ENCODE measurements around the gene DCST1. TPM values are rescaled to one million over a fixed set of nuclear protein-coding genes. Genes with fewer than 3 reads are reported as not detected.
"Not testable (repeated sequence)": the region's sequence is repeated elsewhere in the genome, so short reads cannot be mapped to it uniquely, and the experiment has no call there.

Gene DCST1
- total RNA-seq, 8 experiments from 2014 or later = 0.16 to 1.00 TPM; not detected in 6

DNA sequence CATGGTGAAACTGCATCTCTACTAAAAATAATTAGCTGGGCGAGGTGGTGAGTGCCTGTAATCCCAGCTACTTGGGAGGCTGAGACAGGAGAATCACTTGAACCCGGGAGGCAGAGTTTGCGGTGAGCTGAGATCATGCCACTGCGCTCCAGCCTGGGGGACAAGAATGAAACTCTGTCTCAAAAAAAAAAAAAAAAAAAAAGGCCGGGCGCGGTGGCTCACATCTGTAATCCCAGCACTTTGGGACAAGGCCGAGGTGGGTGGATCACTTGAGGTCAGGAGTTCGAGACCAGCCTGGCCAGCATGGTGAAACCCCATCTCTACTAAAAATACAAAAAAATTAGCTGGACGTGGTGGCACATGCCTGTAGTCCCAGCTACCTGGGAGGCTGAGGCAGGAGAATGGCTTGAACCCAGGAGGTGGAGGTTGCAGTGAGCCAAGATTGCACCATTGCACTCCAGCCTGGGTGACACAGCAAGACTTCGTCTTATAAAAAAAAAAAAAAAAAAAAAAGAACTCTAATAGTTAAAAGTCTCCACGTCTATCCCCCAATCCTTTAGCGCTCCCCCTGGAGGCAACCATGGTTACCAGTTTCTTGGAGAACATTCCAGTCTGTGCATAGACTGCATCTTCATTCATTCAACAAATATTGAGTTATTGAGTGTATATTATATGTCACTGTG is 38.2 kb upstream of the DCST1 start:
- 0 to 78% (median 37%) methylated on average over 2 to 11 of the region's 13 CpGs for WGBS, 10 experiments
- H3K27ac ChIP-seq; in situ Hi-C loops (cut with MboI; ENCODE audit: low pct_unique_long_range_greater_than_20kb in 2 of 9, low sequenced_read_pairs in 9 of 9, unreplicated experiment in 9 of 9); H3K4me3 ChIP-seq: not testable (repeated sequence)
- peaks cover 17 to 22% of the 10 kb centered on the region in 2 donors for H3K4me1 ChIP-seq (replicated peaks in 1 of 2)
- ATAC-seq (replicated peaks in 6 of 8) = peak in 3 of 8 experiments; percentile 4 to 18 (median 6)

DNA sequence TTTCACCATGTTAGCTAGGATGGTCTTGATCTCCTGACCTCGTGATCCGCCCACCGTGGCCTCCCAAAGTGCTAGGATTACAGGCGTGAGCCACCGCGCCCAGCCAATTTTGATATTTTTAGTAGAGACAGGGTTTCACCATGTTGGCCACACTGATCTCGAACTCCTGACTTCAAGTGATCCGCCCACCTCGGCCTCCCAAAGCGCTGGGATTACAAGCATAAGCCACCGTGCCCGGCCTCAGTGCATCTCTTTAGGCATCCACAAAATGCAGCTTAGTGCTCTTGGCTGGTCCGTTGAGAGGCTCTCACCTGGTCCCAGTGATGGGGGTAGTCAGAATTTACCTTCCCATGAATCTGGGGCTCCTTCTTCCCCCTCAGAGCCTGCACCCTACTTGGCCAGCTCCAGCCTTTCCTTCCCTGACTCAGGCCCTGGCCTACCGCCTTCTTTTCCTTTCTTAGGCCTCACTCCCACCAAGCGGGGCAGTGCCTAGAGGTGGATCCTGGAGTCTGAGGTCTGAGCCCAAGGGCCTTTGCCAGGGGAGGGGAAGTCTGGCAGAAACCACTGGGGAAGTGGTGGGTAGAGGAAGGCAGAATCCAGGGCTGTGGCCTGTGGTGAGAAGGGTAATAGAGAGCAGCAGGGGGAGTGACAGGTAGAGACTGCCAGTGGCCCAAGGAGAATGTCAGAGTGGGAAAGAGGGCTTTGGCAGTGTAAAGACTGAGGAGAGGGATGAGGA is 36.5 kb upstream of the DCST1 start:
- no peak overlapping the region for H3K27ac ChIP-seq
- in situ Hi-C loops (cut with MboI; ENCODE audit: low pct_unique_long_range_greater_than_20kb in 2 of 9, low sequenced_read_pairs in 9 of 9, unreplicated experiment in 9 of 9) = no loop called here
- WGBS, 10 experiments = 66 to 100% (median 96%) methylated on average over 2 to 14 of the region's 15 CpGs; no CpG with 5 or more reads in 3 of the 10 experiments
- peaks cover 17 to 22% of the 10 kb centered on the region in 2 donors for H3K4me1 ChIP-seq (replicated peaks in 1 of 2)
- H3K4me3 ChIP-seq = no peak overlapping the region
- no peak for ATAC-seq (replicated peaks in 6 of 8)

DNA sequence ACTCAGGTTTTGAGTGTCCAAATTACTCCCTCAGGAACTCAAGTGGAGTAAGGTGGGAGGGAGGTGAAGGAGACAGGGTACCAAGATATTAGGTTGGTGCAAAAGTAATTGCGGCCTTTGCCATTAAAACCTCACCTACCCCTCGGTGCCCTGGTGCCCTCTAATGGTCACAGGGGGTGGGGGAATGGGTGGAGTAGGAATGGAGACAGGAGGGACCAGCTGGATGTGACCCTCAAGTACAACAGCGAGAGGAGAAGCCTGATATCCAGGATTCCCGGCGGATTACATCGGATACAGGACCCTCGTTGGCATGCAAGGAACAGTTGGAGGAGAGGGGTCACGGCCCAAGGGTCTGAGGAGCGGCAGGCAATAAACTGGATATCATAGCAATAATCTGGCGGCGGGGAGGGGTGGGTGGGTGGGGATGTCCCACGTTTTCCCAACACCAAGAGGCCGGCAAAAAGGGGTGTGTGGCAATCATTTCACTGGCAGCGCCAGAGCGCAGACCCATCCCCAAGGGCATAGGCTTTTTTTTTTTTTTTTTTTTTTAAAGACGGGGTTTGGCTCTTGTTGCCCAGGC is 35.3 kb upstream of the DCST1 start:
- in situ Hi-C loops (cut with MboI; ENCODE audit: low pct_unique_long_range_greater_than_20kb in 2 of 9, low sequenced_read_pairs in 9 of 9, unreplicated experiment in 9 of 9) = no loop called here
- no peak for ATAC-seq (replicated peaks in 6 of 8)
- 80 to 100% (median 90%) methylated on average over 1 to 8 of the region's 16 CpGs; no CpG with 5 or more reads in 5 of the 10 experiments for WGBS, 10 experiments
- Histone ChIP-seq H3K4me1 (replicated peaks in 1 of 2) (peaks cover 12 to 15% of the 10 kb centered on the region in 2 donors), H3K4me3 (no peak overlapping the region), H3K27ac (no peak overlapping the region)

DNA sequence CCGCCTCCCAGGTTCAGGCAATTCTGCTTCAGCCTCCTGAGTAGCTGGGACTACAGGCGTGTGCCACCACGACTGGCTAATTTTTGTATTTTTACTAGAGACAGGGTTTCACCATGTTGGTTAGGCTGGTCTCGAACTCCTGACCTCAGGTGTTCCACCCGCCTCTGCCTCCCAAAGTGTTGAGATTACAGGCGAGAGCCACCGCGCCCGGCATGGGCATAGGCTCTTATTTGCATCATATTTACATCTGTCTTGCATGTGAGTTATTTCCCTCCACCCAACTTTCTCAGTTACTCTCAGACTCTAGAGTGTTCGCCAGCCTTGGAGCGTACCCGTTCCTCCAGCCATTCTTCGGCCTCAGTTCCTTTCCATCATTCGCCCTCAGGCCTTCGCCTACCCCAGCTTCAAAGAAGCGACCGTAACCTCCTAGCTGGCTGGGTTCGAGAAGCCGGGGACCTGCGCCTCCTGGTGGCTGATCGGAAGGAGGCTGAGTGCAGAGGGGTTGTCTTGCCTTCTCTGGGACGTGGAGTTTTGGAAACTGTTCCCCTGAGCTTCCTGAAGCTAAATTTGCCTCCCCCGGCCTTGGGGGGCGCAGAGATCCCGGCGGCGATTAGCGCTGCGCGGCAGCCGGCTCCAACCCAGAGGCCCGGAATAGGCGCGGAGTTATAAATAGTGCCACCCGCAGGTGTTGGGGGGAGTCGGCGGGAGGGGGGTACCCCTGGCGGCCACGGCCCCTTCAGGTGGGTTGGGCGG is 34.6 kb upstream of the DCST1 start:
- peak overlapping the region; percentile 49 to 74 (median 56) for H3K4me3 ChIP-seq
- peaks cover 8 to 9% of the 10 kb centered on the region in 2 donors for H3K4me1 ChIP-seq (replicated peaks in 1 of 2)
- peak in 3 of 8 experiments; percentile 5 to 14 (median 8) for ATAC-seq (replicated peaks in 6 of 8)
- peak overlapping the region in 1 of 2 donors; percentile 87 for H3K27ac ChIP-seq
- 0 to 43% (median 12%) methylated on average over 2 to 20 of the region's 40 CpGs; no CpG with 5 or more reads in 4 of the 10 experiments for WGBS, 10 experiments
- in situ Hi-C loops (cut with MboI; ENCODE audit: low pct_unique_long_range_greater_than_20kb in 2 of 9, low sequenced_read_pairs in 9 of 9, unreplicated experiment in 9 of 9) = no loop called here

DNA sequence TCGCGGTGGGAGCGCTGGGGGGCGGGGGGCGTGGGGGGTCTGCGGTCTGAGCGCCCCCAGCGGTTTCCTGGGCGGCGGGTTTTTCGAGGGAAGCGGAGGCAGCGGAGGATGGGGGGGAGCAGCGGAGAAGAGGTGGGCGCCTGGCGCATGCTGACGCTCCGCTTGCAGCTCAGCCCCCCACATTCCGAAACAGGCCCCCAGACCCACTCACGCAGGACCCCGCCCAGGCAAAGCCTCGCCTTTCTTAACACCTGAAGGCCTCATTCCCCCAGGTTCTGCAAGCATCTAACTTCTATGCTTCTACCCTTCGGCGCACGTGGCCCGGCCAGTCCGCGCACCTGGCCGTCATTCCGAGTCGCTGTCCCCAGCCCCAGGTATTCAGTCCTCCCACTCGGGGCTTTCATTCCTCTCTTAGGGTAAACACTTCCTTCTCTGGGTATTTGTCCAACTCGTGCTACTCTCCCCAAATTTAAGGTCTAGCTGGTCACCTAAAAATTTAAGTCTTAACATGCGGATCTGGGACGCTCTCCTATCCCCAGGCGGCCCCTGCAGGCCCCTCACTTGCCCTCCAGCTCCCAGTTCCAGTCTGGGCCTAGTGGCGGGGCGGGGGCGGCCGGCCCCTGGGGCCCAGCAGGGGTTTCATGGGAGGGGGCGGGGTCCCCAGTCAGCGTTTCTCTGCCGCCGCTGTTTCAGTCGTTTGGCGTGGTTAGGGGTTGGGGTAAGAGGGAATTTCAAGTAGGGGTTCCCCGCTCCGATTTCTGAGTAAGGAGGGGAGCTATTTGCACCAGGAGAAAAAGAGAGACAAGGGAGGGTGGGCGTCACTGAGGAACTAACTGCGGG is 33.8 kb upstream of the DCST1 start:
- in situ Hi-C loops (cut with MboI; ENCODE audit: low pct_unique_long_range_greater_than_20kb in 2 of 9, low sequenced_read_pairs in 9 of 9, unreplicated experiment in 9 of 9) = no loop called here
- peak overlapping the region; percentile 86 to 87 for H3K27ac ChIP-seq
- peak overlapping the region; percentile 49 to 74 (median 56) for H3K4me3 ChIP-seq
- ATAC-seq (replicated peaks in 6 of 8) = no peak
- peaks cover 16% of the 10 kb centered on the region in 2 donors for H3K4me1 ChIP-seq (replicated peaks in 1 of 2)
- 0 to 6% (median 0%) methylated on average over 1 to 16 of the region's 50 CpGs; no CpG with 5 or more reads in 4 of the 10 experiments for WGBS, 10 experiments

DNA sequence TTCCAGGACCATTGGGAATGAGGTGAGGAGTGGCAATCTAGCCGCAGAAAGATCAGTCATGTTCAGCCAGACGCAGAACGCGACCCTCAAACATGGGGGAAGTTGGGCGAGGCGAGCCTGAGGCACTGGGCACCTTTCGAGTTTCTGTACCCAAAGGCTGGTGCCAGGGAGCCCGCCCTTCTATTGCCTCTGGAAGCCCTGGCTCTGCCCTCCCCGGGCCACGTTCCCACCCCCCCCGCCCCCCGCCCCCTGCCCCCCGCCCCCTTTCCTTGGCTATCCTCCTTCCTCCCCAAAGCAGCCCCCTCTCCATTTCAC is 33.3 kb upstream of the DCST1 start:
- WGBS, 10 experiments = 0% methylated on average over 1 to 4 of the region's 13 CpGs; no CpG with 5 or more reads in 7 of the 10 experiments
- no peak for ATAC-seq (replicated peaks in 6 of 8)
- in situ Hi-C loops (cut with MboI; ENCODE audit: low pct_unique_long_range_greater_than_20kb in 2 of 9, low sequenced_read_pairs in 9 of 9, unreplicated experiment in 9 of 9) = no loop called here

DNA sequence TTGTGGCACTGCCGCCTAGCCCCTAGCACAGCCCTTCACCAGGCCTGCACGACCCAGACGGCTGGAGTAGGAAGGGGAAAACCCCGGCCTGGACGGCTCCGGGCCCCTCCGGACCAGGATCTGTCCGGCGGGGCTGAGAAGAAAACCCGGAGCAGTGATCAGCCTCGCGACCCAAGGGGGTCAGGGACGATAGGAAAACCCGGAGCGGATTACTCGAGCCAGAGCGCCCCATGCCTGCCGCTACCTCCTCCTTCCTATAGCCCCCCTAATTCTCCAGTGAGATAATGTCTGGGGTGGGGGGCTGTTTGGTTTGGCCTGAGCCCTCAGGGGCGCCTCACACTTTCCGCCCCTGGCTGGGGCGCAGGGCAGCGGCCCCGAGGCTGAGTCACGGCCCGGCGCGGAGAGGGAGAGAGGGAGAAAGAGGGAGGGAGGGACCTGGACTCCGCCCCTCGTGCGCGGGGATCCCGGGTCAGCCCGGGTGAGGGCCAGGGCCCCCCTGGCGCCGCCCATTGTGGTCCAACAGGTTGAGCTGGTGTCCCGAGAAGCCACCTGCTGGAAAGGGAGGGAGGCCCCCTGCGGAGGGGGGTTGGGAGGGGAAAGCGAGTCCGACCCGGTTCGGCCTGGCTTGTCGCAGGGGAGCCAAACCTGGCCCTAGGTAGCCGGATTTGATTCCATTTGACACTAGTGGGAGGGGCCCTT is 32.7 kb upstream of the DCST1 start:
- in situ Hi-C loops (cut with MboI; ENCODE audit: low pct_unique_long_range_greater_than_20kb in 2 of 9, low sequenced_read_pairs in 9 of 9, unreplicated experiment in 9 of 9) = no loop called here
- H3K4me3 ChIP-seq = peak overlapping the region; percentile 49 to 74 (median 56)
- 0% methylated on average over 3 to 13 of the region's 43 CpGs; no CpG with 5 or more reads in 6 of the 10 experiments for WGBS, 10 experiments
- peaks cover 16 to 24% of the 10 kb centered on the region in 2 donors for H3K4me1 ChIP-seq (replicated peaks in 1 of 2)
- peak; percentile 41 to 62 (median 56) for ATAC-seq (replicated peaks in 6 of 8)
- H3K27ac ChIP-seq = peak overlapping the region; percentile 86 to 87

More for the DNA sequence above, 33.3 kb upstream of the DCST1 start:
- H3K4me1 ChIP-seq (replicated peaks in 1 of 2) = peaks cover 19 to 22% of the 10 kb centered on the region in 2 donors
- H3K27ac ChIP-seq = peak overlapping the region; percentile 86 to 87
- peak overlapping the region; percentile 49 to 74 (median 56) for H3K4me3 ChIP-seq

DNA sequence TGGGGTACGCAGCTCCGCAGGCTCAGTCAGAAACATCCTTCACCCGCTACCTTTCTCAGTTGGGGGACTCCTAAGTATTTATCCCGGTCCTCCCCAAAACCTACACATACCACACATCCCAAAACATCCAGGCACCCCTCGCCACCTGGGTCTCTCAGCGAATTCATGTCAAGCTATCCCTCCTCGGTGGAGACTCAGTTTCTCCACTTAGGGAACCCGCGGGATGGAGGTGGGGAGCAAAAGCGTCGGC is 32.3 kb upstream of the DCST1 start:
- peaks cover 16 to 24% of the 10 kb centered on the region in 2 donors for H3K4me1 ChIP-seq (replicated peaks in 1 of 2)
- WGBS, 10 experiments = 0% methylated on average over 2 of the region's 11 CpGs; no CpG with 5 or more reads in 8 of the 10 experiments
- peak in 1 of 8 experiments; percentile 6 for ATAC-seq (replicated peaks in 6 of 8)
- peak overlapping the region; percentile 49 to 74 (median 56) for H3K4me3 ChIP-seq
- in situ Hi-C loops (cut with MboI; ENCODE audit: low pct_unique_long_range_greater_than_20kb in 2 of 9, low sequenced_read_pairs in 9 of 9, unreplicated experiment in 9 of 9) = no loop called here
- H3K27ac ChIP-seq = peak overlapping the region; percentile 86 to 87

DNA sequence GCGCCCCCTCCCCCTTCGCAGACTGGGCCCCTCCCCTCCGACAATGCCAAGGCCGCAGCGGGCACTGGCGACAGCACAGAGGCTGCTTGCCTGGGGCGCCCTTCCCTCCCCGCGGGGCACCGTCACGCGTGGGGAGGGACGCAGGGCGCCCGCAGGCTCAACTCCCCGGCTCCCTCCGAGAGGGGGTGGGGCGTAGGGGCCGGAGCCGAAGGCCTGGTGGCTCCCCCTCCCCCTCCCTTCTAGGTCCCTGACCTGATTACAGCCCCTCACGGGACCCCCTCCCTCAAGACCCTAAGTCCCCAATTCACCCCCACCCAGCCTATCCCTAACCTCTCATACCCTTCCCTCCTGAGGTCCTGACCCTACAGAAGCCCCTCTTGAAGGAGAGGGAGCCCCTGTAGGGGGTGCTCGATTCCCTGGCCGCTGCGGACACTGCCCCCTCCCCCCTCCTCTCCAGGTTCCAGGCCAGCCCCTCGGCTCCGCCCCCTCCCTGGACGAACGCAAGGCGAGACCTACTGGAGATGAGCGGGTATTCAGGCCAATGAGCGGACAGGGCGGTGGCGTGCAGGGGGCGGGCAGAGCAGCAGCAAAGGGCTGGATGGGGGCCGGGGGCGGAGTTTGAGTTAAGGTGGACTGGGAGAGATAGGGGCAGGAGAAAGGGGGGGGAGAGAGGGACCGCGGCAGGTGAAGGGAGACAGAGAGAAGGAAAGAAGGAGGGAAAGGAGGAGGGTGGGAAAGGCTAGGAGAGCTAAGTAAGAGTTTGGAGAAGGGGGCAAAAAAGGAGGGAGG is 31.8 kb upstream of the DCST1 start:
- 0% methylated on average over 5 of the region's 38 CpGs; no CpG with 5 or more reads in 9 of the 10 experiments for WGBS, 10 experiments
- Histone ChIP-seq H3K27ac (peak overlapping the region; percentile 86 to 87), H3K4me1 (replicated peaks in 1 of 2) (peaks cover 16 to 24% of the 10 kb centered on the region in 2 donors), H3K4me3 (peak overlapping the region; percentile 49 to 74 (median 56))
- in situ Hi-C loops (cut with MboI; ENCODE audit: low pct_unique_long_range_greater_than_20kb in 2 of 9, low sequenced_read_pairs in 9 of 9, unreplicated experiment in 9 of 9) = no loop called here
- ATAC-seq (replicated peaks in 6 of 8) = peak; percentile 65 to 76 (median 68)

DNA sequence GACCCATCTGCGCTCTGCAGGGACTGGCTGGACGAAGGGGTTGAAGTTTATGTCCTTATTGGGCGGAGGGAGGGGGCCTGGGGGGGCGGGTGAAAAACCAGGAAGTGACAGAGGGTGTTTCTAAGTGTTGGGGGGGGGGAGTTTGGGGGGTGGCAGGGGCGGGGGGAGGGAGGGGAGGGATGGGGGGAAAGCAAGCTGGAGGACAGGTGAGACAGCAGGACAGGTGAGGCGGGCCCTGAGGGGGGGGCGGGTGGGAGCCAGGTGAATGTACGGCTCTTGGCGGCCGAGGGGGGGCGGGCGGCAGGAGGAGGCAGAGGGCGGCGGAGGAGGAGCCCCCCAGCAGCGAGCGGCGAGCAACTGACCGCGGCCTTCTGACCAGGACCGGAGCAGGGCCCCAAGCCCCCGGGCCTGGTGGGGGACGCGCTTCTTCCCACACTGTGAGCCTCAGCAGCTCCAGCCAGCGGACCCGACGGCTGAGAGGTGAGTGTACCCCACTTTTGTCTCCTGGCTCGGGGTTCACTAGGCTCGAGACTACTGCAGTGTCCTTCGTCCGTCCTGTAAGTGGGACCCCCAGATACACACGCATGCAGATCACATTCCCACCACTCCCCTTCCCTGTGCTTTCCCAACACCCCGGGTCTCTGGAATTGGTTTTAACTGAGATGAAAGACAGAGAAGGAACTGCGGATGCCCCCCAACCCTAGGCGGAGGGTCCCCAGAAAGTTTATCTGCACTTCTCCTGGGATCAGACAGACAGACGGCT is 31.0 kb upstream of the DCST1 start, which contains the start of gene ZBTB7B:
Gene ZBTB7B, plus strand, starts transcription at position 339 of the 763 bp plus-strand sequence. CDS start 11,859 bp downstream, outside the sequence.
- Histone ChIP-seq H3K4me3 (peak within 1 kb of the TSS; percentile 49 to 74 (median 56)), H3K4me1 (replicated peaks in 1 of 2) (peaks cover 16 to 24% of the 10 kb centered on the region in 2 donors), H3K27ac (peak within 1 kb of the TSS; percentile 91 to 93)
- peak in 4 of 8 experiments; percentile 0 to 6 (median 3) for ATAC-seq (replicated peaks in 6 of 8)
- 0 to 6% (median 4%) methylated on average over 1 to 11 of the region's 35 CpGs; no CpG with 5 or more reads in 6 of the 10 experiments for WGBS, 10 experiments
- in situ Hi-C loops (cut with MboI; ENCODE audit: low pct_unique_long_range_greater_than_20kb in 2 of 9, low sequenced_read_pairs in 9 of 9, unreplicated experiment in 9 of 9) = no loop called here

All from motor neuron (in vitro differentiated cells).